ENCODE measurements around the gene OR2M2.

The OR2M2 gene

DNA sequence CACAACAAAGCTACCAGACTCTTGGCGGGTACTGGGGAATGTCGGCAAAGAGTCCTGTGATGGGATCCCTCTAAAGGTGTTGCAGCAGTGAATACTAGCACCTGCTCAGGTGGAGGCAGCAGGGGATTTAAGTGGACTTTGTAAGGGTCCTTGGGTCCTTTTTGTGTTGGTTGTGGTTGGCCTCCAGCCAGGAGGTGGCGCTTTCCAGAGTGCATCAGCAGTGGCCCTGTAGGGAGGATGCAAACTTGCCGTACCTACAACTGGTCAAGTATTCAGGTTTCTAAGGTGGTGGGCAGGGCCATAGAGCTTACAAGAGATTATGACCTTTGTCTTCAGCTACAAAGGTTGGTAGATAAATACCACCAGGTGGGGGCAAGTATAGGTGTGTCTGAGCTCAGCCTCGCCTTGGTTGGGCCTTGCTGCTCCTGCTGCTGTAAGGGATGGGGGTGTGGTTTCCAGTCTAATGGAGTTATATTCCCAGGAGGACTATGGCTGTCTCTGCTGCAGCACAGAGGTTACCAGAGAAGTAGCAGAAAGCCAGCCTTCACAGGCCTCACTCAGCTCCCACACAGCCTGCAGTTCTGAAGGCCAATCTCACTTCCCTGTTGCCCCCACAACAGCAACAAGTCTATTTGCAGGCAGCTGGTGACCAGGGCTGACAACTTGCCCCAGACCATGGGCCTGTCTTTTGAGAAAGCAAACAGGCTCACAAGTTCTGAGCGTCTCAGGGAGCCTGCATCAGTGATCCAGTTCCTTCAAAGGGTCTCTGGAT, 22.4 kb upstream of the OR2M2 start:
- no peak overlapping the region for H3K4me3 ChIP-seq (replicated peaks; ENCODE audit: low read depth, low read length)
- TF ChIP-seq CTCF (IDR thresholded peaks at IDR 0.05; ENCODE audit: low read length, missing control alignments): no peak
- no peak for DNase-seq (ENCODE audit: low read depth)

- TF ChIP-seq CTCF (IDR thresholded peaks at IDR 0.05; ENCODE audit: low read length, missing control alignments): no peak
- no peak for DNase-seq (ENCODE audit: low read depth)
- H3K4me3 ChIP-seq (replicated peaks; ENCODE audit: low read depth, low read length): no peak overlapping the region
Observed at GRCh38 chr1:248155927-248156326, 18.7 kb upstream of the OR2M2 start.

- TF ChIP-seq CTCF (IDR thresholded peaks at IDR 0.05; ENCODE audit: low read length, missing control alignments): no peak
- DNase-seq (ENCODE audit: low read depth): no peak
- no peak overlapping the region for H3K4me3 ChIP-seq (replicated peaks; ENCODE audit: low read depth, low read length)
Observed at GRCh38 chr1:248158758-248159157, 15.9 kb upstream of the OR2M2 start.

- no peak overlapping the region for H3K4me3 ChIP-seq (replicated peaks; ENCODE audit: low read depth, low read length)
- no peak for DNase-seq (ENCODE audit: low read depth)
- TF ChIP-seq CTCF (IDR thresholded peaks at IDR 0.05; ENCODE audit: low read length, missing control alignments): no peak
Observed at GRCh38 chr1:248164031-248164430, 10.6 kb upstream of the OR2M2 start.

- DNase-seq (ENCODE audit: low read depth): no peak
- no peak overlapping the region for H3K4me3 ChIP-seq (replicated peaks; ENCODE audit: low read depth, low read length)
- no peak for TF ChIP-seq CTCF (IDR thresholded peaks at IDR 0.05; ENCODE audit: low read length, missing control alignments)
Observed at GRCh38 chr1:248165186-248165585, 9.4 kb upstream of the OR2M2 start.

GRCh38 chr1:248183996-248184395, 9.4 kb downstream of the OR2M2 start:
- no peak for TF ChIP-seq CTCF (IDR thresholded peaks at IDR 0.05; ENCODE audit: low read length, missing control alignments)

DNA sequence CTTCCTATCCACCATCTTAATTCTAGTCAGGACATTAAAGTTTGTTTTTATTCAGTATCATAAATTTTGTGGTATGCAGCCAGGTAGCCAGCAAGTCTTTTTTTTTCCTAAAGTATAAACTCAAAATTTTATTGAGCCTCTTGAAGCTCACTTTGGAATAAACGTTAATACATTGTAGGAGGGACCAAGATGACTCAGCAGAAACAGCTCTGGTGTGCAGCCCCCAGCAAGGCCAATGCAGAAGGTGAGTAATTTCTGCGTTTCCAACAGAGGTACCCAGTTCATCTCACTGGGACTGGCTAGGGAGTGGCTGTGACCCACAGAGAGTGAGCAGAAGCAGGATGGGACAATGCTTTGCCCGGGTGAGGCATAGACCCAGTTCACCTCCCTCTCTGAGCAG, 12.7 kb downstream of the OR2M2 start:
- TF ChIP-seq CTCF (IDR thresholded peaks at IDR 0.05; ENCODE audit: low read length, missing control alignments): no peak
- no peak for DNase-seq (ENCODE audit: low read depth)

More at GRCh38 chr1:248183996-248184395, 9.4 kb downstream of the OR2M2 start:
- no peak for DNase-seq (ENCODE audit: low read depth)
- H3K4me3 ChIP-seq (replicated peaks; ENCODE audit: low read depth, low read length): no peak overlapping the region

More for the DNA sequence above, 12.7 kb downstream of the OR2M2 start:
- H3K4me3 ChIP-seq (replicated peaks; ENCODE audit: low read depth, low read length): no peak overlapping the region

Measured in fibroblast of pulmonary artery (primary cell).